Measurements from ENCODE around the gene LRP1.

- no peak for TF ChIP-seq CTCF (conservative IDR thresholded peaks at IDR 0.05; ENCODE audit: low read length)
- no peak for TF ChIP-seq EZH2phosphoT487 (IDR thresholded peaks at IDR 0.05; ENCODE audit: borderline replicate concordance, low read depth, low read length)
These were observed 15.2 kb downstream of the LRP1 start for GRCh38 chr12:57143454-57143853.
